Central memory CD8-positive, alpha-beta T cell (primary cell): Measurements from ENCODE around the gene MAGI1.
"Not testable (repeated sequence)": the region's sequence is repeated elsewhere in the genome, so short reads cannot be mapped to it uniquely, and the experiment has no call there.

Experiments
- ATAC-seq: fragments of 150-1000 bp; cut with Tn5 transposase; replicated peaks from 2 replicates; pipeline ENCODE4 v1.10.0; 2022; ENCODE audit warnings: mild to moderate bottlenecking, moderate FRiP score, moderate number of reproducible peaks; ENCODE audit not compliant: poor library complexity, severe bottlenecking; ENCODE audit errors: extremely low read depth
- DNase-seq, 2 donors: peaks; one replicate each; pipeline ENCODE4 v3.0.0; 2021; ENCODE audit warnings: low spot score in 2 of 2
- H3K27ac Mint-ChIP-seq: one replicate; pipeline ENCODE4 v1.8.0; 2022; ENCODE audit warnings: low read depth, mild to moderate bottlenecking, moderate library complexity, mixed read lengths
- H3K27me3 Mint-ChIP-seq: one replicate; pipeline ENCODE4 v1.8.0; 2022; ENCODE audit warnings: mixed read lengths
- H3K36me3 Mint-ChIP-seq: one replicate; pipeline ENCODE4 v1.8.0; 2022; ENCODE audit warnings: mild to moderate bottlenecking, moderate library complexity, mixed read lengths; ENCODE audit not compliant: insufficient read depth
- H3K4me1 Mint-ChIP-seq: one replicate; pipeline ENCODE4 v1.8.0; 2022; ENCODE audit warnings: mixed read lengths
- H3K4me3 Mint-ChIP-seq: one replicate; pipeline ENCODE4 v1.8.0; 2022; ENCODE audit warnings: mild to moderate bottlenecking, moderate library complexity, mixed read lengths
- H3K9me3 Mint-ChIP-seq: one replicate; pipeline ENCODE4 v1.8.0; 2022; ENCODE audit warnings: mixed read lengths

MAGI1 gene

DNA sequence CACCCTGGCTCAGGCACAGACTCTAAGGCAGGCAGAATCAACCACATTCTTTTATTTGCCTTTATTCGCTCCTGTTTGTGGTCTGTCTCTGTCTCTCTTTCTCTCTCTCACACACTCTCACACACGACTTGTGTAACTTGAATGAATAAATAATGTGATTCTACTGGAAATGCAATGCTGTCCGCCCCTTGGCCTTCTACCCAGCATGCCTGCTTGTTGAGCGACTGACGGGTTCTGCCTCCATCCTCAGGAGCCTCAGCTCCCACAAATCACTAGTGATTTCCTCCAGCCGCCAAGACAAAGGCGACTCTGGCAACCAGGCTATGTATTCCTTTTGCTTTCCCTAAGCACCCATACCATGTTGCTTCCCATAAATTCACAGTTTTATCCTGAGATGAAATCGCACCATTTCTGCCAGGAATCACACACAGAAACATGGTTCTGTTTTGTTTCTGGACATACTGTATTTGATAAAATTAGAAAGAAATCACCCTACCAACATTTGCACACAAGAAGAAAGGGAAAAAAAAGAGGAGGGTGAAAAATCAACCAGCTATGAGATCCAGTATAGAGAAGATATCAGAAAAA is 460.8 kb downstream of the MAGI1 start:
- ATAC-seq (no peak), DNase-seq (no peak)
- no peaks in the 10 kb centered on the region for H3K36me3 Mint-ChIP-seq
- H3K27ac Mint-ChIP-seq: no peak overlapping the region
- H3K9me3 Mint-ChIP-seq: peaks cover 5% of the 10 kb centered on the region
- H3K27me3 Mint-ChIP-seq: no peaks in the 10 kb centered on the region
- H3K4me3 Mint-ChIP-seq: no peak overlapping the region
- no peaks in the 10 kb centered on the region for H3K4me1 Mint-ChIP-seq

DNA sequence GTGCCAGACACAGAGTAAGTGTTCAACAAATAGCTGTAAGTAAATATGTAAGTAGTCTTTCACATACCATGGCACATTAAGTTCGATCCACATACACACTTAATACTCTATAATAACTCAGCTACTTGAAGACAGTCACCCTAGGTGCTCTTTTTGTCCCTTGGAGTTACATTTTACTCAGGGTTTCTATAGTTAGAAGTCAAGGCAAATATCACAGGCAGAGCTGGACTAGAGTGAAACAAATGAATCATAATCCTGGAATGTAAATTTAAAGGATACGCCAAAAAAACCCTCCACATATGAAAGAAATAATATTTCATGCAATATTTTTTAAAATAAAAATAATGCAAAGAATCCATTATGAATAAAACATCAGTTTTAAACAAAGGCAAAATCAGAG is 461.8 kb downstream of the MAGI1 start:
- ATAC-seq: no peak
- H3K27ac Mint-ChIP-seq: no peak overlapping the region
- no peaks in the 10 kb centered on the region for H3K36me3 Mint-ChIP-seq
- H3K4me3 Mint-ChIP-seq: no peak overlapping the region
- DNase-seq: no peak
- H3K4me1 Mint-ChIP-seq: no peaks in the 10 kb centered on the region
- no peaks in the 10 kb centered on the region for H3K27me3 Mint-ChIP-seq
- peaks cover 5% of the 10 kb centered on the region for H3K9me3 Mint-ChIP-seq

DNA sequence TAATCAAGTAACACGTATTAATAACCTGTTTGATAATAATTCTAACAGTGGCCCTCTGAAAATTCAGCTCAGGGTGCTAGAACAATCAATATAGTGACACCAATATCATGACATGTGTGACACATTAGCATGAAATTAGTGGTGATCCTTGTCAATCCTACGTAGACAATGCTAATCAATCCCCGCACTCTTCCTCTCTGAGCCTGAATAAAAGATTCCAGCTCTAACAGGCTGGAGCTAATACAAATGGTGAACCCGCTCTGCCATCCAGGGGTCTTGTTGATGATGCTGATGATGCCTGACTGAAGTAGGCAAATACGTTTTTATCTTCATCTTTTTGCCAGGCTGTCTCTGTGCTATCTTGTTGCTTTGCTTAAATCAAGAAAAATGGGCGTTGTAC is 462.5 kb downstream of the MAGI1 start:
- H3K27ac Mint-ChIP-seq: no peak overlapping the region

DNA sequence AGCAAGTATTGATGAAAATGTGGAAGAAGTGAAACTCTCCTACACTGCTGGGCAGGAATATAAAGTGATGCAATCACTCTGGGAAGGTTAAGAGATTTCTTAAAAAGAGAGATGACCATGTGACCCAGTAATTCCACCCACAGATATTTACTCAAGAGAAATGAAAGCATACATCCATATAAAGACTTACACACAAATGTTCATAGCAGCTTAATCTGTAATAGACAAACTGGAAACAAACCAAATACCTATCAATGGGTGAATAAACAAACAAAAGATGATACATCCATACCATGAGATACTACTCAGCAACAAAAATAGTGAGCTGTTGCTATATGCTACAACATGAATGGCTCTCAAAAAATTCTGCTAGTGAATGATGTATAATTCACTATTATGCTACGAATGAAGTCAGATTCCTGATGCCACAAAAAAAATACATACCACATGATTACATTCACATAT is 463.3 kb downstream of the MAGI1 start:
- DNase-seq: no peak
- H3K36me3 Mint-ChIP-seq: no peaks in the 10 kb centered on the region
- no peaks in the 10 kb centered on the region for H3K27me3 Mint-ChIP-seq
- H3K4me1 Mint-ChIP-seq: no peaks in the 10 kb centered on the region
- H3K27ac Mint-ChIP-seq: no peak overlapping the region
- peaks cover 5% of the 10 kb centered on the region for H3K9me3 Mint-ChIP-seq
- ATAC-seq: no peak
- H3K4me3 Mint-ChIP-seq: no peak overlapping the region

More for the DNA sequence above, 462.5 kb downstream of the MAGI1 start:
- Mint-ChIP-seq H3K4me1 (no peaks in the 10 kb centered on the region), H3K27me3 (no peaks in the 10 kb centered on the region), H3K4me3 (no peak overlapping the region), H3K36me3 (no peaks in the 10 kb centered on the region), H3K9me3 (peaks cover 5% of the 10 kb centered on the region)
- DNase-seq (no peak), ATAC-seq (no peak)

DNA sequence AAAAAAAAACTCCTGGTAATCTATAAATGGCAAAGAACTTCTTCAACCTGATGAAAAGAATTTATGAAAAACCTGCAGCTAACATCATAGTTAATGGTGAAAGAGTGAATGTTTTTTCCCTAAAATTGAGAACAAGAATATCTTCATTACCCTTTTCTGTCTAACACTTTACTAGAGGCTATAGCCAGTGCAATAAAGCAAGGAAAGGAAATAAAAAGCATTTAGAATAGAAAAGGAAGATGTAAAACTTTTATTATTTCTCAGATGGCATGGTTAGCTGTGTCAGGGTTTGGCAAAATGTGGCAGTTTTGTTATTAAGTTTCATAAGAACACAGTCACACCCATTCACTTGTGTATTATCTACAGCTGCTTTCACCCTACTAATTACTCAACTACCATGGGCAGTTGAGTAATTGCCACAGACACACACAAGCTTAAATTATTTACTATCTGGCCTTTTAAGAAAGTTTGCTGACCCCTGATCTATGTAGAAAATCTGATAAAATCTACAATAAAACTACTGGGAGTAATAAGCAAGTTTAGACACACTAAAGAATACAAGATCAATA is 465.1 kb downstream of the MAGI1 start:
- peaks cover 5% of the 10 kb centered on the region for H3K9me3 Mint-ChIP-seq
- no peaks in the 10 kb centered on the region for H3K4me1 Mint-ChIP-seq
- H3K27me3 Mint-ChIP-seq: no peaks in the 10 kb centered on the region
- no peak overlapping the region for H3K27ac Mint-ChIP-seq
- no peaks in the 10 kb centered on the region for H3K36me3 Mint-ChIP-seq
- ATAC-seq (no peak), DNase-seq (no peak)
- no peak overlapping the region for H3K4me3 Mint-ChIP-seq

DNA sequence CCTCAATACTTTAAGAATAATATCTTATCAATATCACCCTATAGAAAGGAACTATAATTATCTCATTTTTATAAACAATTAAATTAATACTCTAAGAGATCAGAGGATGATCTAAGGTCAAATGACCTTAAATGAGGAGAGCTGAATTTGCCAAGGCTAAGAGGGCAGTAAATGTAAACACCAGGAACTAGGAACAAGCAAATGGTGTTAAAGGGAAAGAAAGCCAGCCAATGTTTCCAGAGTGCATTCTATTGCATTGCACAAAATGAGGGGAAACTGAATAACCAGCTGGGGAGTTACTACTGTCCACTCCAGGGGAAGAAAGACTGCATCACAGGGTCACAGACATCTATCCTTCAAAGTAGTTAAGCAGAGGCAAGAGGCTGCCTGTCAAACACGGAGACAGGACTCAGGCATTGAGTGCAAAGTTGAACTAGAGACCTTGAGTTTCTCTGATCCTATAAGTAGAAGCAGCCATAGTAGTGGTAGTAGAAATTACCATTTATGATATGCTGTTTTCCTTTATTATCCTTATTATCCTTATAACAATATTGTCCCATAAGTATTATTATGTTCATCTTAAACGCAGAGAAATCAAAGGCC is 466.4 kb downstream of the MAGI1 start:
- H3K4me3 Mint-ChIP-seq: no peak overlapping the region
- no peaks in the 10 kb centered on the region for H3K4me1 Mint-ChIP-seq
- no peaks in the 10 kb centered on the region for H3K27me3 Mint-ChIP-seq
- no peak for DNase-seq
- no peak overlapping the region for H3K27ac Mint-ChIP-seq
- no peaks in the 10 kb centered on the region for H3K36me3 Mint-ChIP-seq
- no peak for ATAC-seq
- H3K9me3 Mint-ChIP-seq: no peaks in the 10 kb centered on the region

DNA sequence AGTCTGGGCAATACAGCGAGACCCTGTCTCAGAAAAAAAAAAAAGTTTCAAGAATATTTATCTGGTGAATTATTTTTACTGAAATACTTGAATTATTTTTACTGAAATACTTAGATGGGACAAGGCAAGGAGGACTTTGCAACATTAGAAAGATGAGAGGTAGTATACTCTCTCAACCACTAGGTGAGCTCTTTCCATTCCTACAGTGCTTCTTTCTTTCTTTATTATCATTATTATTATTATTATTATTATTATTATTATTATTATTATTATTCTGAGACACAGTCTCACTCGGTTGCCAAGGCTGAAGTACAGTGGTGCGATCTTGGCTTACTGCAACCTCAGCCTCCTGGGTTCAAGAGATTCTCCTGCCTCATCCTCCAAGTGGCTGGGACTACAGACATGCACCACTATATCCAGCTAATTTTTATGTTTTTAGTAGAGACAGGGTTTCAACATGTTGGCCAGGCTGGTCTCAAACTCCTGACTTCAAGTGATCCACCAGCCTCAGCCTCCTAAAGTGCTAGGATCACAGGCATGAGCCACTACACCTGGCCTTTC is 468.8 kb downstream of the MAGI1 start:
- Mint-ChIP-seq H3K27ac (no peak overlapping the region), H3K4me1 (no peaks in the 10 kb centered on the region), H3K9me3 (no peaks in the 10 kb centered on the region), H3K4me3 (no peak overlapping the region), H3K27me3 (no peaks in the 10 kb centered on the region), H3K36me3 (no peaks in the 10 kb centered on the region)
- no peak for ATAC-seq
- DNase-seq: no peak

DNA sequence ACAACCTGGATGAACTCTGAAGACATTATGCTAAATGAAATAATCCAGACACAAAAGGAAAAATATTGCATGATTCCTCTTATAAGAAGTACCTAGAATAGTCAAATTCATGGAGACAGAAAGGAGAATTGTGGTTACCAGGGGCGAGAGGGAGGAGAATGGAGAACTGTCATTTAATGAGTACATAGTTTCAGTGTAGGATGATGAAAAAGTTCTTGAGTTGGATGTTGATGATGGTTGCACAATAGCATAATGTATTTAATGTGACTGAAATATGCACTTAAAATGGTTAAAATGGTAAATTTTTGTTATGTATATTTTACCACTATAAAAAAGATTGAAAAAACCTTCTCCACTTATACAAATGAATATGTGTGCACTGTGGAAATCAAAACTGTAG is 469.6 kb downstream of the MAGI1 start:
- H3K4me3 Mint-ChIP-seq: no peak overlapping the region
- H3K36me3 Mint-ChIP-seq: no peaks in the 10 kb centered on the region
- H3K27me3 Mint-ChIP-seq: no peaks in the 10 kb centered on the region
- H3K9me3 Mint-ChIP-seq: no peaks in the 10 kb centered on the region
- no peak for ATAC-seq
- H3K4me1 Mint-ChIP-seq: no peaks in the 10 kb centered on the region
- no peak for DNase-seq
- no peak overlapping the region for H3K27ac Mint-ChIP-seq

DNA sequence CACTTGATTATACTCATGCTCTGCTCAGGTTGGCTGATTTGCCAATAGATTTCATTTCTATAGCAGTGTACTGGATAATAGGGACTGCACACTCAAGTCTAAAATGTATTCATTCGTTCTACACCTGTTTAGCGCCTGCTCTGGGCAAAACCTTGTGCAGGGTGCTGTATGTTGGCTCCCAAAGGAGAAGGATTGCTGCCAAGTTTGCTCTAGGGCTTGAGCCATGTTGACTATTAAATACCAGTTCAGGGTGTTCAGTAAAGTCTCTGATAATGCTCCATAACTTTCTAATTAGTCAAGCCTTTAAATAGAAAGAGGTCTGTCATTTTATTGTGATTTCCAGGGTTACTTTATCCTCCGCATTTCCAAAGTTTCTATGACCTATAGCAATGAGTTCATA is 470.2 kb downstream of the MAGI1 start:
- no peak overlapping the region for H3K27ac Mint-ChIP-seq
- H3K4me1 Mint-ChIP-seq: no peaks in the 10 kb centered on the region
- H3K9me3 Mint-ChIP-seq: no peaks in the 10 kb centered on the region
- ATAC-seq (no peak), DNase-seq (no peak)
- no peaks in the 10 kb centered on the region for H3K36me3 Mint-ChIP-seq
- no peak overlapping the region for H3K4me3 Mint-ChIP-seq
- H3K27me3 Mint-ChIP-seq: no peaks in the 10 kb centered on the region

DNA sequence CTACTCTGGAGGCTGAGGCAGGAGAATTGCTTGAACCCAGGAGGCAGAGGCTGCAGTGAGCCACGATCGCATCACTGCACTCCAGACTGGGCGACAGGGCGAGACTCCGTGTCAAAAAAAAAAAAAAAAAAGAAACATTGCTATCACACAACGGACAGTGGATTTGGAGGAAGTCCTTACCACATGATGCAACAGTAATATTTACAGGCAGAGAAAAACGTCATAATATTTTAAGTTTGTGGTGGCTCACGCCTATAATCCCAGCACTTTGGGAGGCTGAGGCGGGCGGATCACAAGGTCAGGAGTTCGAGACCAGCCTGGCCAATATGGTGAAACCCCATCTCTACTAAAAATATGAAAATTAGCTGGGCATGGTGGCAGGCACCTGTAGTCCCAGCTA is 473.0 kb downstream of the MAGI1 start:
- DNase-seq, H3K36me3 Mint-ChIP-seq, H3K9me3 Mint-ChIP-seq, H3K4me3 Mint-ChIP-seq, H3K27me3 Mint-ChIP-seq, ATAC-seq, H3K4me1 Mint-ChIP-seq, H3K27ac Mint-ChIP-seq: not testable (repeated sequence)

DNA sequence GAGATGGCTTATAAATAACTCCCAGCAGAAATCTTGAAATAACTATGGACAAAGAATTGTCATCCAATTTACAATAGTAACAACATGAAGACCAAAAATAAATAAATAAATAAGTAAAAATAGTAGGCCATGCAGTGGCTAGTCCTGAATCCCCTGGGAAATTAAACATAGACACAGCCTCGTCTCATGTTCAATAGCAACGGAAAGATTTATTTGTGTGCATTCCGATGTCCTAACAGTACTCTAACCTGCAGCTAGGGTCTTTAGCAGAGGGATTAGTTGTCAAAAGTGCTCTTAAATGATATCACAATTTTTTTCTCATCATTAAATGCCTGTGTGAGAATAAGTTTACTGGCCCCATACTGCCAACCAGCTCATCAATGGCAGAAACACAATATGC is 474.2 kb downstream of the MAGI1 start:
- no peak for DNase-seq
- H3K4me3 Mint-ChIP-seq: no peak overlapping the region
- ATAC-seq: no peak
- H3K4me1 Mint-ChIP-seq: no peaks in the 10 kb centered on the region
- peaks cover 6% of the 10 kb centered on the region for H3K9me3 Mint-ChIP-seq
- no peaks in the 10 kb centered on the region for H3K36me3 Mint-ChIP-seq
- no peaks in the 10 kb centered on the region for H3K27me3 Mint-ChIP-seq
- H3K27ac Mint-ChIP-seq: no peak overlapping the region

DNA sequence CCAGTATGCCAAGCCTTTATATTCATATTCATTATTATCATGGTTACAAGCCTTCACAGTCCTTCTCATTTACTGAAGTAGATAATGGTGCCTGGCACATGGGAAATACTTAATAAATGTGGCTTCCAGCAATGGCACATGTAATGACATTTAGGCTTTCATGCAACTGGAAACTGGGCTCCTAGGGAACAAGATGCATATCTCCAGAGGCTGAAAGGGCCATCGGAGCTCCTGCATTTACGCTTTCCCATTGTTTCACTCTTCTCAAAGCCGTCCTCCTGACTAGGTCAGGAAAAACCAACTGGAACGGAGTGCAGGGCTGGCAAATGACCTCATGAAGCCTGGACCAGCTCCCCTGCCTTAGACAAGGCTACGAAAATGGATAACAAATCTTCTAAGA is 474.9 kb downstream of the MAGI1 start:
- DNase-seq: no peak
- no peak overlapping the region for H3K4me3 Mint-ChIP-seq

DNA sequence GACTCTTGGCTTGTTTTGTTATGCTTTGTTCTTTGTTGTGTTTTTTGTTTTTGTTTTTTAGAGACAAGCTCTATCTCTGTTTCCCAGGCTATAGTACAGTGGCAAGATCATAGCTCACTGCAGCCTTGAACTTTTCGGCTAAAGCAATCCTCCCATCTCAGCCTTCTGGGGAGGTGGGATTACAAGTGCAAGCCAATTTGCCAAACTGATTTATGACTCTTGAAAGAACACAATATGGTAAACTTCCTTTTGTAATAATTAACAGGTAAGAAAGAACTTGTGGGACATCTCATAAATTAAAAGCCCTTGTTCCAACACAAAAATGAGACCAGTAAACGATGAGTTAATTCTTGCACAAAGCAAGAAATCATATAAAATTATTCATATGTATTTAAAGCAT is 476.3 kb downstream of the MAGI1 start:
- Mint-ChIP-seq H3K9me3 (peaks cover 6% of the 10 kb centered on the region), H3K4me1 (no peaks in the 10 kb centered on the region), H3K27me3 (no peaks in the 10 kb centered on the region), H3K4me3 (no peak overlapping the region), H3K27ac (no peak overlapping the region), H3K36me3 (no peaks in the 10 kb centered on the region)
- DNase-seq: no peak
- ATAC-seq: no peak

More for the DNA sequence above, 474.9 kb downstream of the MAGI1 start:
- H3K4me1 Mint-ChIP-seq: no peaks in the 10 kb centered on the region
- H3K27ac Mint-ChIP-seq: no peak overlapping the region
- H3K36me3 Mint-ChIP-seq: no peaks in the 10 kb centered on the region
- peaks cover 6% of the 10 kb centered on the region for H3K9me3 Mint-ChIP-seq
- ATAC-seq: no peak
- no peaks in the 10 kb centered on the region for H3K27me3 Mint-ChIP-seq
